Left renal pelvis (tissue), 4 donors: ENCODE results near the gene ROPN1B. TPM values are rescaled to one million over a fixed set of nuclear protein-coding genes. Genes with fewer than 3 reads are reported as not detected.

Experiments
- DNase-seq, 4 donors: peaks; one replicate each; pipeline ENCODE4 v3.0.0-alpha.2; 2013; ENCODE audit warnings: low read depth in 4 of 4, low spot score in 3 of 4
- polyA plus RNA-seq, 4 donors: library from polyadenylated mRNA; unstranded; fragments of 120-200 nt; gene quantifications; one replicate each; pipeline ENCODE4 v1.2.1, GENCODE V29; 2013; ENCODE audit not compliant: insufficient read length in 4 of 4

The ROPN1B gene
- polyA plus RNA-seq, 4 donors, result 0.47 to 1.1 (median 0.78) TPM

DNA sequence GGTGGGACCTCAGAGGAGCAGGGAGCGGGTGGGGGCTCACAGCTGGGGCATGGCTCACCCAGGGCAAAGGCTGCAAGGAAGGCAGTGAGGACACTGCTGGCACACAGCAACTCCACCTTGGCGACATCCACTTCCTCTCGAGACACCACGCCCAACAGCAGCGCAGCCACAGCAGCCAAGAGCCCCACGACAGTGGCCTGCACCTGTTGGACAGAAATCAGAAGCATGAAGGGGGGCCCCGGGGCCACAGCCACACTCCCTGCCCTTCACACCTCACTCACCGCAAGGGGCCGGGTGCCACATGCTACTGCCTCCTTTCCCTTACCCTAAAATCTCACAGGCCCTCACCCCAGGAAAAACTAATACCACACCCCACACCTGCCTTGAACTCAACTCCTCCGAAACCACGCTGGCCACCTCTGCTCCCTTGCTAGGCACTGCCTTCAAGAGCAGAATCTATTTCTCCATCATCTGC is 57.3 kb downstream of the ROPN1B start:
- no peak for DNase-seq

DNA sequence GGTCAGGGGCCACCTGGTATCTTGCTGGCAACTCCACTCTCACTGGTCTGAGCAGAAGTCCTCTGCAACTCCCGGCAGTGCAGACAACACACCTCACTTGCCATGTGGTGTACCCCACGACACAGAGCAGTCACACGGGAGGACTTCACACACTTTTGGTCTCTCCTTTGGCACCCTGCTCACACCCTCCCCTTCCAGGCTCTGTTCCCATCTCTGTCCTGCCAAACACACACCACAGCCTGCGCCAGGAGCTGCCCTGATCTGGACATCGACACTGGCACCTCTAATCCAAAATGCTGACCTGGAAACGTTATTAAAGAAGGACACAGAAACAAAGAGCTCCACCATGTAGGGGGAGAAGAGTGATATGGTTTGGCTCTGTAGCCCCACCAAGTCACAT is 57.8 kb downstream of the ROPN1B start:
- DNase-seq, result no peak

DNA sequence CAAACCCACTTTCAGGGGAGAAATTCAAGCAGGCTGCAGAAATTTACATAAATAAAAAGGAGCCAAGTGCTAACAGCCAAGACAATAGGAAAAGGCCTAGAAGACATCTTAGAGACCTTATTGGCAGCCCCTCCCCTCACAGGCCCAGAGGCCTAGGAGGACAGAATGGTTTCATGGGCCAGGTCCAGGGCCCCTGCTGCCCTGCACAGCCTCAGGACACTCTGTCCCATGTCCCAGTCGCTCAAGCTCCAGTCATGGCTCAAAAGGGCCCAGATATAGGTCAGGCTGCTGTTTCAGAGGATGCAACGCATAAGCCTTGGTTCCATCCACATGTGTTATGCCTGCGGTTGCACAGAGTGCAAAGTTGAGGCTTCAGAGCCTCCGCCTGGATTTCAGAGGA is 59.1 kb downstream of the ROPN1B start:
- DNase-seq, result no peak

DNA sequence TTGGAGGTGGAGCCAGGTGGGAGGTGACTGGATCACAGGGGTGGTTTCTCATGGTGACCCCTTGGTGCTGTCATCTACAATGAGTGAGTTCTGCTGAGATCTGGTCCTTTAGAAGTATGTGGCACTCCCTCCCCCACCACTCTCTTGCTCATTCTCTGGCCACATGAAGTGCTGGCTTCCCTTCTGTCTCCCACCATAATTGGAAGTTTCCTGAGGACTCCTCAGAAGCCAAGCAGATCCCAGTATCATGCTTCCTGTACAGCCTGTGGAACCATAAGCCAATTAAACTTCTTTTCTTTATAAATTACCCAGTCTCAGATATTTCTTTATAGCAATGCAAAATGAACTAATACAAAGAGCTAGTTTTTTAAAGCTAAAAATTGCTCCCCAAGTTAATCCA is 60.3 kb downstream of the ROPN1B start:
- DNase-seq, result no peak

DNA sequence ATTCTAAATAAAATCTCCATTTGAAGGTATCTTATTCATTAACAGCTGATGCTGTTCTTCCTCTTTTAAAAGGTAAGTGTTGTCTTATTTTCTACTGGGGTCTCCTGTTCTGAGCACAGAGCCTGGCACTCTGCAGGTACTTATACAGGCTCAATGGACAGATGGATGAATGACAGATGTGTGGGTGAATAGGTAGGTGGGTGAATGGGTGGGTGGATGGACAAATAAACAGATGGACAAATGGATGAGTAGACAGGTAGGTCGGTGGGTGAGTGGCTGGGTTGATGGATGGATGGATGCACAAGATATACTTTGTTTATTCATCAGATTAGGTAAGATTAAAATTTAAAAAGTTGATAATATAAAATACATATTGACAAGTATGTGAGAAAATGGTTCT is 61.5 kb downstream of the ROPN1B start:
- DNase-seq, result no peak

DNA sequence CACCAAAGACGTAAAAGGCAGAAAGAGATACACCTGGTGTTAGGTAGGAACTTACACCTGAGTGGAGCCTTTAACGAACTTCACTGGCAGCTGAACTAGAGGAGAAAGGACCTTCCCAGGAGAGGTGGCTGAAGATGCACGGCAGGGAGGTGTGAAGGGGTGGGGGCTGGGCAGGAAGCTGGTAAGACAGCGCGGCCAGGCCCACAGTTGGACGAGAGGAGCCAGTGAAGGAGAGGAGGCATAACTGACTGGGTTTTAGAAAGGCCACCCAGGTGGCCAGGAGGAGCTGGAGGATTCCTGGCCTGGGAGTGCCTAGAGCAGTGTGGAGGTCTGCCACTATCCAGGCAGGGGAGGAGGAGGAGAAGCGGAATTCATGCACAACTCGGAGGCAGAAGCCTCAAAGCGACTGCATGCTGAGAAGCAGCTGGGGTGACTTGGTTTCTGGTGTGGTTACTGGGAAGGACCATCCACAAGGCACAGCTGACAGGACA is 63.0 kb downstream of the ROPN1B start:
- no peak for DNase-seq

Other genes with a start within 250 kb of the ROPN1B start
- gene SLC41A3, start 114.9 kb downstream of the ROPN1B start, polyA plus RNA-seq, result 10 to 100 TPM; 71.9 to 92.4 (median 76.3) TPM
- gene ALDH1L1, start 211.4 kb downstream of the ROPN1B start, polyA plus RNA-seq, result 10 to 100 TPM in 3 of 4 donors, 1 to 10 TPM in 1; 3.2 to 48.3 (median 30.3) TPM